Right lobe of liver (tissue), 6 donors: ENCODE measurements around the gene PRR18. TPM values are rescaled to one million over a fixed set of nuclear protein-coding genes. Genes with fewer than 3 reads are reported as not detected.
A peak's percentile ranks its signal among the peaks of the same experiment; 100 is the strongest.

ENCODE experiments used
- ATAC-seq, 4 donors: fragments of 200-7000 bp; cut with Tn5 transposase; one replicate each; pipeline ENCODE4 v1.9.1; 2020; ENCODE audit warnings: mild to moderate bottlenecking in 4 of 4, moderate library complexity in 4 of 4
- DNase-seq, 3 donors: peaks; one replicate each; pipeline ENCODE4 v3.0.0-alpha.2; 2020
- H3K27ac ChIP-seq, 3 donors: fragments of 200-600 bp; one replicate each; pipeline ENCODE4 v1.8.0; 2022
- H3K27me3 ChIP-seq, 2 donors: fragments of 200-600 bp; one replicate each; pipeline ENCODE4 v1.8.0; 2022
- H3K36me3 ChIP-seq, 4 donors: fragments of 200-600 bp; sonication (generic) in 1 of 4; one replicate each; pipeline versions ENCODE4 v1.5.1 to v1.8.0; 2017 to 2022; ENCODE audit warnings: control low read depth in 1 of 4
- H3K4me1 ChIP-seq, 4 donors: fragments of 200-600 bp; sonication (generic) in 1 of 4; one replicate each; pipeline versions ENCODE4 v1.5.1 to v1.8.0; 2017 to 2022; ENCODE audit warnings: control low read depth in 1 of 4
- H3K4me3 ChIP-seq, 3 donors: fragments of 200-600 bp; one replicate each; pipeline ENCODE4 v1.8.0; 2022
- H3K9me3 ChIP-seq, 4 donors: fragments of 200-600 bp; sonication (generic) in 1 of 4; one replicate each; pipeline versions ENCODE4 v1.5.1 to v1.8.0; 2017 to 2022; ENCODE audit warnings: control low read depth in 1 of 4
- CTCF ChIP-seq, 4 donors: fragments of 200-600 bp in 3 of 4; fragments of 450-650 bp in 1 of 4; IDR thresholded peaks; one replicate each; pipeline versions ENCODE4 v1.5.1 to v1.8.0; 2016 to 2022; ENCODE audit warnings: antibody characterized with exemption in 4 of 4, mild to moderate bottlenecking in 2 of 4
- POLR2A ChIP-seq: fragments of 450-650 bp; IDR thresholded peaks from one replicate; pipeline ENCODE4 v1.6.1; 2017; ENCODE audit warnings: antibody characterized with exemption, mild to moderate bottlenecking
- WGBS: methylation state at CpG from one replicate; pipeline ENCODE4 v1.1.6; 2018; ENCODE audit warnings: low coverage, low lambda C conversion rate; ENCODE audit not compliant: insufficient coverage; ENCODE audit errors: missing lambda C conversion rate; 5-methylcytosine and 5-hydroxymethylcytosine counted together
- intact Hi-C, 2 donors: fragments of 100-400 bp; cut with DNase I; formaldehyde crosslinking; loops; one replicate each; pipeline versions ENCODE4 v1.11.2 to v1.14.1; 2022
- total RNA-seq, 6 experiments: library from RNA; depleted of rRNA in 2 of 6; stranded (reverse); fragments of >200 nt in 2 of 6; fragmentation: NEBNext Ultra II Directional in 3 of 6; extraction: Animal tissue kit (Norgen Biotek cat#: 25700) in 3 of 6; gene quantifications; one replicate each; pipeline versions ENCODE4 v1.1.0 to v1.2.4, GENCODE V29; 2016 to 2023
- donor health status: DM: no; HTN: yes; CAD: no.
- donor health status: DM: no; HTN: no; CAD: no.
- donor health status: DM: no; HTN: no; CAD: no.
- donor health status: DM: no; HTN: yes; CAD: no.
- donor health status: DM: no; HTN: yes; CAD: no.

The PRR18 gene
- total RNA-seq, 6 experiments from 2014 or later: 0.39 to 3.6 (median 1.6) TPM

- TF ChIP-seq POLR2A: no peak
- no peak for TF ChIP-seq CTCF (IDR thresholded peaks at IDR 0.05)
- intact Hi-C loops: no loop called here
- Histone ChIP-seq H3K9me3 (no peaks in the 10 kb centered on the region), H3K4me3 (no peak overlapping the region), H3K27ac (no peak overlapping the region), H3K4me1 (peaks cover 0 to 30% (median 11%) of the 10 kb centered on the region in 4 donors), H3K36me3 (no peaks in the 10 kb centered on the region), H3K27me3 (no peaks in the 10 kb centered on the region)
- 54% methylated on average over 6 of the region's 10 CpGs for WGBS
- ATAC-seq (no peak), DNase-seq (no peak)
Measured at GRCh38 chr6:166305562-166306117, 2.6 kb downstream of the PRR18 start.

- no peaks in the 10 kb centered on the region for H3K36me3 ChIP-seq
- H3K27ac ChIP-seq: no peak overlapping the region
- 80% methylated on average over 1 of the region's 3 CpGs for WGBS
- DNase-seq: no peak
- no peak for ATAC-seq
- no peaks in the 10 kb centered on the region for H3K27me3 ChIP-seq
- H3K4me3 ChIP-seq: no peak overlapping the region
- intact Hi-C loops: no loop called here
- peaks cover 0 to 30% (median 12%) of the 10 kb centered on the region in 4 donors for H3K4me1 ChIP-seq
- TF ChIP-seq POLR2A: no peak
- no peak for TF ChIP-seq CTCF (IDR thresholded peaks at IDR 0.05)
- no peaks in the 10 kb centered on the region for H3K9me3 ChIP-seq
Measured at GRCh38 chr6:166304106-166304505, 4.1 kb downstream of the PRR18 start.

- TF ChIP-seq CTCF (IDR thresholded peaks at IDR 0.05) (no peak), POLR2A (no peak)
- peak overlapping the region; percentile 29 to 59 (median 31) for H3K27ac ChIP-seq
- ATAC-seq (peak; percentile 87 to 91 (median 88)), DNase-seq (no peak)
- H3K36me3 ChIP-seq: no peaks in the 10 kb centered on the region
- no peaks in the 10 kb centered on the region for H3K27me3 ChIP-seq
- H3K4me3 ChIP-seq: no peak overlapping the region
- H3K4me1 ChIP-seq: peaks cover 0 to 22% (median 8%) of the 10 kb centered on the region in 4 donors
- WGBS: 40% methylated on average over 15 of the region's 17 CpGs
- intact Hi-C loops: no loop called here
- H3K9me3 ChIP-seq: no peaks in the 10 kb centered on the region
Measured at GRCh38 chr6:166301611-166302529, 6.3 kb downstream of the PRR18 start.

GRCh38 chr6:166300357-166300987 is 7.7 kb downstream of the PRR18 start:
- intact Hi-C loops: no loop called here
- no peak overlapping the region for H3K27ac ChIP-seq
- H3K4me1 ChIP-seq: peaks cover 0 to 22% (median 8%) of the 10 kb centered on the region in 4 donors
- 48% methylated on average over 6 of the region's 9 CpGs for WGBS
- ATAC-seq (peak; percentile 27 to 62 (median 58)), DNase-seq (no peak)
- TF ChIP-seq POLR2A (no peak), CTCF (IDR thresholded peaks at IDR 0.05) (no peak)
- no peaks in the 10 kb centered on the region for H3K36me3 ChIP-seq
- H3K27me3 ChIP-seq: no peaks in the 10 kb centered on the region
- no peak overlapping the region for H3K4me3 ChIP-seq
- H3K9me3 ChIP-seq: no peaks in the 10 kb centered on the region
